ENCODE data around the gene CAVIN2.
"Not testable (repeated sequence)": the region's sequence is repeated elsewhere in the genome, so short reads cannot be mapped to it uniquely, and the experiment has no call there.

The CAVIN2 gene

GRCh38 chr2:191786694-191787093 lies 60.2 kb downstream of the CAVIN2 start:
- no peaks in the 10 kb centered on the region for H3K9me3 ChIP-seq (ENCODE audit: control insufficient read depth, low read length)
- H3K4me1 ChIP-seq (ENCODE audit: control insufficient read depth, insufficient read depth, low read length), result no peaks in the 10 kb centered on the region
- H3K4me3 ChIP-seq (ENCODE audit: low read length), result no peak overlapping the region
- no peak overlapping the region for H3K9ac ChIP-seq (ENCODE audit: low read length)
- no peaks in the 10 kb centered on the region for H3K36me3 ChIP-seq (ENCODE audit: control insufficient read depth, insufficient read depth, low read length)
- H3K27me3 ChIP-seq (ENCODE audit: control insufficient read depth, insufficient read depth, low read length), result no peaks in the 10 kb centered on the region

- H3K9ac ChIP-seq (ENCODE audit: low read length); H3K4me3 ChIP-seq (ENCODE audit: low read length); H3K27me3 ChIP-seq (ENCODE audit: control insufficient read depth, insufficient read depth, low read length); H3K9me3 ChIP-seq (ENCODE audit: control insufficient read depth, low read length); H3K4me1 ChIP-seq (ENCODE audit: control insufficient read depth, insufficient read depth, low read length); H3K36me3 ChIP-seq (ENCODE audit: control insufficient read depth, insufficient read depth, low read length): not testable (repeated sequence)
Measured at GRCh38 chr2:191785651-191786050, 61.2 kb downstream of the CAVIN2 start.
